Keratinocyte (primary cell): Measurements from ENCODE around the gene ZNF646. TPM values are rescaled to one million over a fixed set of nuclear protein-coding genes. Genes with fewer than 3 reads are reported as not detected.

Experiments used
- DNase-seq: peaks from one replicate; pipeline ENCODE4 v3.0.0-alpha.2; 2011; ENCODE audit warnings: low read depth, missing footprints, low spot score
- FAIRE-seq: peaks from 2 replicates; lab custom pipeline; 2011; peaks lifted over from hg19 to GRCh38; lab: Jason Lieb, UNC
- H2AFZ ChIP-seq: 2 replicates; pipeline ENCODE4 v1.6.0; 2012; ENCODE audit warnings: low read length, control low read depth, inconsistent platforms; ENCODE audit not compliant: control insufficient read depth
- H3K27ac ChIP-seq: 2 replicates; pipeline ENCODE4 v1.5.1; 2011; ENCODE audit warnings: low read length; ENCODE audit not compliant: control insufficient read depth, insufficient read depth
- H3K27me3 ChIP-seq: 3 replicates; pipeline ENCODE4 v1.6.0; 2011; ENCODE audit warnings: low read length; ENCODE audit not compliant: control insufficient read depth, insufficient read depth; ENCODE audit errors: extremely low read depth
- H3K36me3 ChIP-seq, 2 experiments: 2 replicates in 1 of 2; 3 replicates in 1 of 2; pipeline ENCODE4 v1.5.1; 2011; ENCODE audit warnings: low read length in 2 of 2, mild to moderate bottlenecking in 1 of 2; ENCODE audit not compliant: control insufficient read depth in 2 of 2, insufficient read depth in 2 of 2; ENCODE audit errors: extremely low read depth in 1 of 2
- H3K4me1 ChIP-seq: 3 replicates; pipeline ENCODE4 v1.5.1; 2011; ENCODE audit warnings: low read length; ENCODE audit not compliant: control insufficient read depth, insufficient read depth; ENCODE audit errors: extremely low read depth
- H3K4me2 ChIP-seq: 3 replicates; pipeline ENCODE4 v1.6.0; 2011; ENCODE audit warnings: low read depth, low read length; ENCODE audit not compliant: control insufficient read depth, insufficient read depth; ENCODE audit errors: extremely low read depth
- H3K4me3 ChIP-seq, 3 experiments: fragments of 200-600 bp in 1 of 3; sonication (generic) in 1 of 3; 2 replicates in 2 of 3; 3 replicates in 1 of 3; pipeline ENCODE4 v1.5.1; 2011 to 2016; ENCODE audit warnings: low read length in 3 of 3, mild to moderate bottlenecking in 3 of 3, control low read depth in 2 of 3, inconsistent platforms in 1 of 3, low read depth in 1 of 3, mixed read lengths in 1 of 3, mixed run types in 1 of 3, moderate library complexity in 1 of 3; ENCODE audit not compliant: control insufficient read depth in 2 of 3, insufficient read depth in 2 of 3; ENCODE audit errors: extremely low read depth in 1 of 3
- H3K79me2 ChIP-seq: 2 replicates; pipeline ENCODE4 v1.6.0; 2012; ENCODE audit warnings: low read length; ENCODE audit not compliant: control insufficient read depth, insufficient read depth
- H3K9ac ChIP-seq: 3 replicates; pipeline ENCODE4 v1.6.0; 2011; ENCODE audit warnings: low read length; ENCODE audit not compliant: control insufficient read depth, insufficient read depth; ENCODE audit errors: extremely low read depth
- H3K9me1 ChIP-seq: 3 replicates; pipeline ENCODE4 v1.6.0; 2011; ENCODE audit warnings: low read length; ENCODE audit not compliant: control insufficient read depth, insufficient read depth; ENCODE audit errors: extremely low read depth
- H3K9me3 ChIP-seq: 2 replicates; pipeline ENCODE4 v1.5.1; 2012; ENCODE audit warnings: low read depth, low read length; ENCODE audit not compliant: control insufficient read depth
- H4K20me1 ChIP-seq: 3 replicates; pipeline ENCODE4 v1.6.0; 2011; ENCODE audit warnings: low read length; ENCODE audit not compliant: control insufficient read depth, insufficient read depth; ENCODE audit errors: extremely low read depth
- CTCF ChIP-seq, 3 experiments: IDR thresholded peaks in 1 of 3; conservative IDR thresholded peaks in 1 of 3; optimal IDR thresholded peaks in 1 of 3; 2 replicates in 2 of 3; 3 replicates in 1 of 3; pipeline versions ENCODE3 to v1.5.1; 2011; ENCODE audit warnings: low read length in 3 of 3, mild to moderate bottlenecking in 3 of 3, moderate library complexity in 2 of 3, control low read depth in 1 of 3, inconsistent platforms in 1 of 3; ENCODE audit not compliant: insufficient read depth in 2 of 3; ENCODE audit errors: extremely low read depth in 1 of 3
- EZH2 ChIP-seq: IDR thresholded peaks from one replicate; pipeline ENCODE4 v1.6.1; 2012; ENCODE audit warnings: inconsistent platforms, mild to moderate bottlenecking, low read length, moderate library complexity
- dilution Hi-C: fragments of 300-500 bp; cut with MboI; formaldehyde crosslinking; loops from one replicate; pipeline ENCODE4 v1.7.0; 2020; ENCODE audit warnings: low sequenced_read_pairs; ENCODE audit not compliant: extremely low pct_ligation_motif_present
- polyA plus RNA-seq, 5 experiments: library from polyadenylated mRNA; depleted of rRNA in 3 of 5; stranded (reverse) in 3 of 5; stranded (forward) in 1 of 5; unstranded in 1 of 5; fragments of >200 nt; gene quantifications; 1 replicate in 1 of 5; 2 replicates in 3 of 5; 3 replicates in 1 of 5; pipeline versions ENCODE4 v1.2.1 to v1.2.3, GENCODE V29; 2011 to 2012; ENCODE audit warnings: missing spikeins in 2 of 5, low read depth in 1 of 5, low replicate concordance in 1 of 5

The ZNF646 gene
- polyA plus RNA-seq, 1 donor (not counting 4 experiments of a cell fraction or from before 2014, with no cell fraction given) = 2.5 TPM

DNA sequence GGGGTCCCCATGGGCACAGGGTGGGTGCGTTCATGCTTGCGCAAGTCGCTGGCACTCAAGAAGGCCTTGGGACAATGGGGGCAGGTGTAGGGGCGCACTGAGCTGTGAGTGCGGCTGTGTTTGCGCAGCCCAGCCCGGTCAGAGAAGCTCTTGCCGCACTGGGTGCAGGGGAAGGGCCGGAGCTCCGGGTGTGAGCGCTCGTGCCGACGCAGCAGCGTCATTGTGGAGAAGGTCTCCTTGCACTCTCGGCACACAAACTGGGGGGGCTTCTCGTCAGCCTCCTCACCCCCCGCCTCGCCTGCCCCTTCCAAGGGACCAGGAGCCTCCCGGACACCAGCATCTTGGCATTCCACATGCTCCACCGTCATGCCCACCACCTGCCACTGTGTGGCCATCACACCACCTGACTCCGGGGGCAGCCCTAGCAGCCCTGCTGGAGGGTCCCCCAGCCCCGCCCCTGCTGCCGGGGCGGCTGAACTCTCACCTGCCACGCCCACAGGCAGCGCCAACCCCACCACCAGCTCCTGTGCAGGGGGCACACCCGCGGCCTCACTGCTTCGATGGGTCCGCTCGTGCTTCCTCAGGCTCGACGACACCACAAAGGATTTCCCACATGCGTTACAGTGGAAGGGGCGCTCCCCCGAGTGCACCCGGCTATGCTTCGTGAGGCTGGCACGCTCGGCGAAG lies 13.0 kb upstream of the ZNF646 start:
- no peak for TF ChIP-seq CTCF (optimal IDR thresholded peaks at IDR 0.05 in 1 of 3, IDR thresholded peaks at IDR 0.05 in 1 of 3, conservative IDR thresholded peaks at IDR 0.05 in 1 of 3; ENCODE audit: extremely low read depth in 1 of 3, insufficient read depth in 2 of 3, low read length in 3 of 3)
- H3K4me1 ChIP-seq = peaks cover 13% of the 10 kb centered on the region
- H3K9me1 ChIP-seq = no peaks in the 10 kb centered on the region
- H3K4me3 ChIP-seq = no peak overlapping the region
- H3K27me3 ChIP-seq = no peaks in the 10 kb centered on the region
- no peak for DNase-seq
- no peak overlapping the region for H3K9ac ChIP-seq
- no peaks in the 10 kb centered on the region for H4K20me1 ChIP-seq
- no peak overlapping the region for H3K4me2 ChIP-seq
- H3K36me3 ChIP-seq = peaks cover 10 to 19% of the 10 kb centered on the region in 2 experiments
- FAIRE-seq = no peak
- H3K9me3 ChIP-seq = no peaks in the 10 kb centered on the region
- H2AFZ ChIP-seq = no peak overlapping the region
- dilution Hi-C loops = no loop called here
- H3K27ac ChIP-seq = no peak overlapping the region
- peaks cover 37% of the 10 kb centered on the region for H3K79me2 ChIP-seq

DNA sequence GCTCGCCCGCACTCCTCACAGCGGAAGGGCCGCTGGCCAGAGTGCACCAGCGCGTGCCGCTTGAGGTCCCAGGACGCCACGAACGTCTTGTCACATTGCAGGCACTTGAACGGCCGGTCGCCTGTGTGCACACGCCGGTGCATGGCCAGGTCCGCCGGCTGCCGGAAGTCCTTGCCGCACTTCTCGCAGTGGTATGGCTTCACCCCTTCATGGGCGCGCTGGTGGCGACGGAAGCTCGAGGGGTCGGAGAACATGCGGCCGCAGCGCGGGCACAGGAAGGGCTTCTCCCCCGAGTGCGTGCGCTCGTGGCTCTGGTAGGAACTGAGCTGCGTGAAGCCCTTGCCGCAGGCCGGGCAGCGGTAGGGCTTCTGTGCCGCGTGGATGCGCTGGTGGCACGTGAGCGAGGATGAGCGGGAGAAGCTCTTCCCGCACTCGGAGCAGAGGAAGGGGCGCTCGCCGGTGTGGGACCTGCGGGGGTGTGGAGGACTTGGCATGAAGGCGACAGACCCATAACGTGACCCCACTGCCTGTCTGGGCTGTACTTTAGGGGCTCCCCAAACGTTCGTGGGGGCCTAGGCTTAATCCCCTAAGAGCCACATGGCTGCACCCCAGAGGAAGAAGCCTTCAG lies 12.3 kb upstream of the ZNF646 start:
- H2AFZ ChIP-seq = no peak overlapping the region
- H4K20me1 ChIP-seq = no peaks in the 10 kb centered on the region
- H3K79me2 ChIP-seq = peaks cover 44% of the 10 kb centered on the region
- H3K27ac ChIP-seq = no peak overlapping the region
- H3K4me3 ChIP-seq = no peak overlapping the region
- peaks cover 13% of the 10 kb centered on the region for H3K4me1 ChIP-seq
- DNase-seq (no peak), FAIRE-seq (no peak)
- H3K9me1 ChIP-seq = no peaks in the 10 kb centered on the region
- H3K36me3 ChIP-seq = peaks cover 10 to 19% of the 10 kb centered on the region in 2 experiments
- TF ChIP-seq EZH2 (no peak), CTCF (optimal IDR thresholded peaks at IDR 0.05 in 1 of 3, IDR thresholded peaks at IDR 0.05 in 1 of 3, conservative IDR thresholded peaks at IDR 0.05 in 1 of 3; ENCODE audit: extremely low read depth in 1 of 3, insufficient read depth in 2 of 3, low read length in 3 of 3) (no peak)
- dilution Hi-C loops = no loop called here
- no peaks in the 10 kb centered on the region for H3K27me3 ChIP-seq
- H3K9me3 ChIP-seq = no peaks in the 10 kb centered on the region
- no peak overlapping the region for H3K9ac ChIP-seq
- no peak overlapping the region for H3K4me2 ChIP-seq
